ENCODE results near the gene KCTD2. TPM values are rescaled to one million over a fixed set of nuclear protein-coding genes. Genes with fewer than 3 reads are reported as not detected.

KCTD2 gene
- total RNA-seq, 1 donor from 2014 or later: 22.3 TPM

DNA sequence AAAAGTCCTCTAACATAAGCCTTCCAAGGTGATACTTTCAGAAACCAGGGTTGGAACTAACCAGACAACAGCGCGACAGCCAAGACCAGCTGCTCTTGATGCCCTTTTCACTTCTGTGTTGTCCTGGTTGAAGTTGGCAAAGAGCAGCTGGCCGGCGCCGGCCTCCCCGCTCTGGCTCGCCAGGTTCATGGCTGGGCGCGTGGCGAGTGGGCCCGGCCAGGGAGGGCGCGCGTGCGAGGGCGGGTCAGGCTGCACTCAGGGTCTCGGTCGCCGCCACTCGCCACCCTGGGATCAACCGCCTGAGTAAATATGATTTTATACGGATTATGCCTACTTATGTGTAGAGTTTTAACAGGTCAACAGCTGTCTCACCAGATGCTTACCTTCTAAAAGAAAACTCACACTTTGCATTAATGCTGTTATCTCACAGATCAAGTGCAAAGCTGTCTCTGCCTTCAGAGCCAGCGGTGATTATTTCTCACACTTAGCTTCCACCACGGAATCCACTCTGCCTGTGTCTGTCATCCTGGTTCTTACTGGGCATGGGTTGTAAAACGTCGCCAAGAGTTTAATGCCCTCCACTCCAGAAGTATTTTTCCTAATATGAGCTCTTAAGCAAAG is 13.5 kb downstream of the KCTD2 start:
- Mint-ChIP-seq H3K9me3 (ENCODE audit: unreplicated experiment) (no peaks in the 10 kb centered on the region), H3K36me3 (ENCODE audit: unreplicated experiment) (peaks cover 34% of the 10 kb centered on the region), H3K4me1 (ENCODE audit: unreplicated experiment) (peaks cover 10% of the 10 kb centered on the region), H3K4me3 (ENCODE audit: unreplicated experiment) (no peak overlapping the region), H3K27me3 (ENCODE audit: unreplicated experiment) (no peaks in the 10 kb centered on the region), H3K27ac (ENCODE audit: unreplicated experiment) (no peak overlapping the region)
- TF ChIP-seq, protein P1, sequence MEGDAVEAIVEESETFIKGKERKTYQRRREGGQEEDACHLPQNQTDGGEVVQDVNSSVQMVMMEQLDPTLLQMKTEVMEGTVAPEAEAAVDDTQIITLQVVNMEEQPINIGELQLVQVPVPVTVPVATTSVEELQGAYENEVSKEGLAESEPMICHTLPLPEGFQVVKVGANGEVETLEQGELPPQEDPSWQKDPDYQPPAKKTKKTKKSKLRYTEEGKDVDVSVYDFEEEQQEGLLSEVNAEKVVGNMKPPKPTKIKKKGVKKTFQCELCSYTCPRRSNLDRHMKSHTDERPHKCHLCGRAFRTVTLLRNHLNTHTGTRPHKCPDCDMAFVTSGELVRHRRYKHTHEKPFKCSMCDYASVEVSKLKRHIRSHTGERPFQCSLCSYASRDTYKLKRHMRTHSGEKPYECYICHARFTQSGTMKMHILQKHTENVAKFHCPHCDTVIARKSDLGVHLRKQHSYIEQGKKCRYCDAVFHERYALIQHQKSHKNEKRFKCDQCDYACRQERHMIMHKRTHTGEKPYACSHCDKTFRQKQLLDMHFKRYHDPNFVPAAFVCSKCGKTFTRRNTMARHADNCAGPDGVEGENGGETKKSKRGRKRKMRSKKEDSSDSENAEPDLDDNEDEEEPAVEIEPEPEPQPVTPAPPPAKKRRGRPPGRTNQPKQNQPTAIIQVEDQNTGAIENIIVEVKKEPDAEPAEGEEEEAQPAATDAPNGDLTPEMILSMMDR (IDR thresholded peaks at IDR 0.05): no peak
- DNase-seq (ENCODE audit: extremely low spot score, unreplicated experiment): no peak

DNA sequence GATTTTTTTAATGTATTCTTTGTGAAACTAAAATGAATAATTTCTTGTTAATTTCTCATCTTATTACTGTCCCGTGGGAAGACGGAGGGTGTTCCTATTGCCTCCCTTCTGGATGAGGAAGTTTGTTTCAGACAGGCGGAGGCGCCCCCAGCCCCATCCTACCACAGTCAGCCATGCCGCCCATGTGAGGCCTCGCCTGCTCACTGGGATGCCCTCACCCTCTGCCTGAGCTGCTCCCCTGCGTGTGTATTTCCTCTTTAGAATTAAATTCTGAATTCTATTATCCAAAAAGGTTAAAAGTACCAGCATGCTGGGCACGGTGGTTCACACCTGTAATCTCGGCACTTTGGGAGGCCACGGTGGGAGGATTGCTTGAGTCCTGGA is 14.0 kb downstream of the KCTD2 start:
- Mint-ChIP-seq H3K36me3 (ENCODE audit: unreplicated experiment) (peaks cover 31% of the 10 kb centered on the region), H3K4me1 (ENCODE audit: unreplicated experiment) (peaks cover 10% of the 10 kb centered on the region), H3K27me3 (ENCODE audit: unreplicated experiment) (no peaks in the 10 kb centered on the region), H3K9me3 (ENCODE audit: unreplicated experiment) (no peaks in the 10 kb centered on the region), H3K27ac (ENCODE audit: unreplicated experiment) (no peak overlapping the region), H3K4me3 (ENCODE audit: unreplicated experiment) (no peak overlapping the region)
- TF ChIP-seq, protein P1 (IDR thresholded peaks at IDR 0.05): no peak
- DNase-seq (ENCODE audit: extremely low spot score, unreplicated experiment): no peak

DNA sequence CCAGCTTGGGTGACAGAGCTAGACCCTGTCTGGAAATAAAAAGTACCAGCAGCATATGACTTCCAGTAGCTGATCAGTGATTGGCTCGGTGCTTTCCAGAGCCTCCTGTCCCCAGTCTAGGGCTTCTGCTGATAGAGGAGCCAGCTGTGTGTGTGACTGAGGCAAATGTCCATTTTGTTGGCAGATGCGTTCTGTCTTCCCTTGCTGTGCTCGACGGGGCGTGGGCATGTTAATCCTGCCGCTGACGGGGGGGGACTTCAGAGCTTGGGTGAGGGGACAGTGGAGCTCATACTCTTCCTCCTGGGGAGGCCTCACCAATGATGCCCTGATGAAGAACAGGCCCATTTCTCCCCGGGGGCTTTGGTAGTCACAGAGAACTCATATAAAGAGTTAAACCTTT is 14.6 kb downstream of the KCTD2 start:
- H3K4me1 Mint-ChIP-seq (ENCODE audit: unreplicated experiment): peaks cover 10% of the 10 kb centered on the region
- DNase-seq (ENCODE audit: extremely low spot score, unreplicated experiment): no peak
- TF ChIP-seq, protein P1 (IDR thresholded peaks at IDR 0.05): no peak
- H3K27ac Mint-ChIP-seq (ENCODE audit: unreplicated experiment): no peak overlapping the region
- no peak overlapping the region for H3K4me3 Mint-ChIP-seq (ENCODE audit: unreplicated experiment)
- H3K9me3 Mint-ChIP-seq (ENCODE audit: unreplicated experiment): no peaks in the 10 kb centered on the region
- peaks cover 25% of the 10 kb centered on the region for H3K36me3 Mint-ChIP-seq (ENCODE audit: unreplicated experiment)
- no peaks in the 10 kb centered on the region for H3K27me3 Mint-ChIP-seq (ENCODE audit: unreplicated experiment)

DNA sequence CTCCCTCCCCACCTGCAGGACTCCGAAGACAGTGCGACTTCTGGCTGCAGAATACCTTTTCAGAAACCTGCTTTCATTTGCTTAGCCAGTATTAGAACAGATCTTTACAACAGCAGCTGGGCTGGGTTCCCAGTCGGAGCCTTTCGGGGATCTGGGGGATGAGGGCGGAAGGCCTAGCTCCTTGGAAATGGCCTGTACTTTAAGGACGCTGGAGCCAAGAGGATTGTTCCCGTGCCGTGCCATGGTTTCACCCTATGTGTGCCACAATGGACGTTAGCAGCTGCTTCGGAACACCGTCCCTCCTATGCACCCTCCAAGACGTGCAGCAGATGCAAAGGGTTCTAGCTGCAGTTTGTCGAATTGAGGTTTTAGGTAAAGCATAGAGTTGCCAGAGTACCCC is 16.2 kb downstream of the KCTD2 start:
- no peak for DNase-seq (ENCODE audit: extremely low spot score, unreplicated experiment)
- peaks cover 21% of the 10 kb centered on the region for H3K36me3 Mint-ChIP-seq (ENCODE audit: unreplicated experiment)

DNA sequence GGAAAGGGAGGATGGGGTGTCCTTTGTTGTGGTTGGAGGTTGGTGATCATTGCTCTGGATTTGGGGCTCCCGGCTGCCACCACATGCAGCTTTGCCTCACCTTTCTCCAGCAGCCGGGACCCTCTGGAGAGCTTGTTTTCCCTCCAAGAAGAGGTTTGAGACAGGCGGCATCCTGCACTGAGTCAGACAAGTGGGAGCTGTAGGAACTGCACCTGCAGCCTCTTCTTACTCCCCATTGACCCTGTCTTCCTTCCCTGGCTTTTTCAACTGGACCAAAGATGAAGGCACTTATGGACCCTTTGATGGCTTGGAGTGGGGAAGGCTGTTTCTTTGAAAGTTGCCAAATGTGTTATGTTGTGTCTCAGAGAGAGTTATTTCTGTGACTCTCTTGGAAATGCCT is 16.6 kb downstream of the KCTD2 start:
- Mint-ChIP-seq H3K4me1 (ENCODE audit: unreplicated experiment) (peaks cover 12% of the 10 kb centered on the region), H3K27me3 (ENCODE audit: unreplicated experiment) (no peaks in the 10 kb centered on the region), H3K27ac (ENCODE audit: unreplicated experiment) (no peak overlapping the region), H3K36me3 (ENCODE audit: unreplicated experiment) (peaks cover 21% of the 10 kb centered on the region), H3K9me3 (ENCODE audit: unreplicated experiment) (no peaks in the 10 kb centered on the region), H3K4me3 (ENCODE audit: unreplicated experiment) (no peak overlapping the region)
- no peak for DNase-seq (ENCODE audit: extremely low spot score, unreplicated experiment)
- TF ChIP-seq, protein P1 (IDR thresholded peaks at IDR 0.05): no peak

More for the DNA sequence above, 16.2 kb downstream of the KCTD2 start:
- H3K27ac Mint-ChIP-seq (ENCODE audit: unreplicated experiment): no peak overlapping the region
- H3K9me3 Mint-ChIP-seq (ENCODE audit: unreplicated experiment): no peaks in the 10 kb centered on the region
- H3K4me1 Mint-ChIP-seq (ENCODE audit: unreplicated experiment): peaks cover 12% of the 10 kb centered on the region
- no peaks in the 10 kb centered on the region for H3K27me3 Mint-ChIP-seq (ENCODE audit: unreplicated experiment)
- H3K4me3 Mint-ChIP-seq (ENCODE audit: unreplicated experiment): no peak overlapping the region
- TF ChIP-seq, protein P1 (IDR thresholded peaks at IDR 0.05): no peak
